MM.1S (cell line): ENCODE data around the gene ACIN1.

Experiments used
- DNase-seq: peaks from one replicate; pipeline ENCODE4 v3.0.0-alpha.2; 2015
- H2AFZ ChIP-seq: fragments of 300-600 bp; sonication (generic); 2 replicates; pipeline ENCODE4 v1.6.0; 2016; ENCODE audit warnings: antibody characterized with exemption, low read length
- H3F3A ChIP-seq: fragments of 300-600 bp; sonication (generic); 2 replicates; pipeline ENCODE4 v1.6.1; 2016; ENCODE audit warnings: mild to moderate bottlenecking, antibody characterized with exemption, low read length, moderate library complexity, mixed read lengths; ENCODE audit not compliant: insufficient read depth
- H3K27ac ChIP-seq: fragments of 300-600 bp; sonication (generic); 2 replicates; pipeline ENCODE4 v1.5.1; 2016; ENCODE audit warnings: mild to moderate bottlenecking, low read length
- H3K27me3 ChIP-seq: fragments of 300-600 bp; sonication (generic); replicated peaks from 2 replicates; pipeline ENCODE4 v1.6.0; 2016; ENCODE audit warnings: low read length; ENCODE audit not compliant: insufficient read depth
- H3K36me3 ChIP-seq: fragments of 300-600 bp; sonication (generic); replicated peaks from 2 replicates; pipeline ENCODE4 v1.6.1; 2016; ENCODE audit warnings: mild to moderate bottlenecking, low read length, mixed read lengths; ENCODE audit not compliant: insufficient read depth
- H3K4me1 ChIP-seq: fragments of 300-600 bp; sonication (generic); 2 replicates; pipeline ENCODE4 v1.6.1; 2016; ENCODE audit warnings: low read length, mixed read lengths
- H3K4me2 ChIP-seq: fragments of 300-600 bp; sonication (generic); 2 replicates; pipeline ENCODE4 v1.6.0; 2016; ENCODE audit warnings: low read depth, low read length
- H3K4me3 ChIP-seq: fragments of 300-600 bp; sonication (generic); 2 replicates; pipeline ENCODE4 v1.5.1; 2016; ENCODE audit warnings: low read length, mixed read lengths
- H3K79me2 ChIP-seq: fragments of 300-600 bp; sonication (generic); 2 replicates; pipeline ENCODE4 v1.6.1; 2016; ENCODE audit warnings: mixed run types, low read length, mixed read lengths
- H3K9ac ChIP-seq: fragments of 300-600 bp; sonication (generic); 2 replicates; pipeline ENCODE4 v1.6.1; 2016; ENCODE audit warnings: low read length, mixed read lengths
- H3K9me2 ChIP-seq: fragments of 300-600 bp; sonication (generic); replicated peaks from 2 replicates; pipeline ENCODE4 v1.6.1; 2016; ENCODE audit warnings: mild to moderate bottlenecking, low read length, mixed read lengths; ENCODE audit not compliant: insufficient read depth
- H3K9me3 ChIP-seq: fragments of 300-600 bp; sonication (generic); replicated peaks from 2 replicates; pipeline ENCODE4 v1.6.1; 2016; ENCODE audit warnings: mild to moderate bottlenecking, low read length, mixed read lengths; ENCODE audit not compliant: insufficient read depth
- H4K20me1 ChIP-seq: fragments of 300-600 bp; sonication (generic); 2 replicates; pipeline ENCODE4 v1.6.1; 2016; ENCODE audit warnings: mild to moderate bottlenecking, low read length, moderate library complexity, mixed read lengths; ENCODE audit not compliant: insufficient read depth
- CTCF ChIP-seq: fragments of 300-600 bp; sonication (generic); IDR thresholded peaks from 2 replicates; pipeline ENCODE4 v1.5.1; 2016; ENCODE audit warnings: antibody characterized with exemption, low read length, mixed read lengths
- EZH2 ChIP-seq: fragments of 300-600 bp; sonication (generic); optimal IDR thresholded peaks from 2 replicates; pipeline ENCODE3; 2017; ENCODE audit warnings: low read depth, mild to moderate bottlenecking, antibody characterized with exemption, low read length, mixed read lengths
- EZH2phosphoT487 ChIP-seq: fragments of 300-600 bp; sonication (generic); IDR thresholded peaks from 2 replicates; pipeline ENCODE4 v1.6.1; 2018; ENCODE audit warnings: antibody characterized with exemption, low read length

Gene ACIN1

DNA sequence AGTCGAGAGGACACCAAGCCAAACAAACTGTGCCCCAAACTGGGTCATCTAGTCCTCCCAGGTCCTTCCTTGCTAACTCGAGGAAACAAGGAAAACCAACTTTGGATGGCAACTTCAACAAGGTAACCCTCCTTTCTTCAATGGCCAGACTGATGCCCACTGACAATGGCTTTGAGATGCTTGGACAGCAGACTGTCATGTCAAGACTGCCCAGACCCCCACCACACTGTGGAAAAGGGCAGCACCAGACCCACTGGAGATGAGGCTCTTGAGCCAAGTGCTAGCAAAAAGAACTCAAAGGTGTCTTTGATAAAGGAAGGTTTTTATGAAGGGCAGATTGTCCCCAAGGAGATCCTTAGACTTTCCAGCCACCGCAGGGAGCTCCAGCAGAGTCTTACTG lies 28.6 kb downstream of the ACIN1 start:
- no peaks in the 10 kb centered on the region for H3K9me3 ChIP-seq
- no peaks in the 10 kb centered on the region for H3K4me1 ChIP-seq
- no peaks in the 10 kb centered on the region for H4K20me1 ChIP-seq
- H3K9me2 ChIP-seq = no peaks in the 10 kb centered on the region
- no peak overlapping the region for H3K4me3 ChIP-seq
- no peak overlapping the region for H3K4me2 ChIP-seq
- H3K79me2 ChIP-seq = peaks cover 26% of the 10 kb centered on the region
- no peaks in the 10 kb centered on the region for H3K36me3 ChIP-seq
- H3K27ac ChIP-seq = no peak overlapping the region
- no peak overlapping the region for H2AFZ ChIP-seq
- TF ChIP-seq EZH2phosphoT487 = no peak
- TF ChIP-seq EZH2 = no peak
- TF ChIP-seq CTCF = no peak
- H3F3A ChIP-seq = no peaks in the 10 kb centered on the region
- no peaks in the 10 kb centered on the region for H3K27me3 ChIP-seq
- H3K9ac ChIP-seq = no peak overlapping the region
- no peak for DNase-seq

DNA sequence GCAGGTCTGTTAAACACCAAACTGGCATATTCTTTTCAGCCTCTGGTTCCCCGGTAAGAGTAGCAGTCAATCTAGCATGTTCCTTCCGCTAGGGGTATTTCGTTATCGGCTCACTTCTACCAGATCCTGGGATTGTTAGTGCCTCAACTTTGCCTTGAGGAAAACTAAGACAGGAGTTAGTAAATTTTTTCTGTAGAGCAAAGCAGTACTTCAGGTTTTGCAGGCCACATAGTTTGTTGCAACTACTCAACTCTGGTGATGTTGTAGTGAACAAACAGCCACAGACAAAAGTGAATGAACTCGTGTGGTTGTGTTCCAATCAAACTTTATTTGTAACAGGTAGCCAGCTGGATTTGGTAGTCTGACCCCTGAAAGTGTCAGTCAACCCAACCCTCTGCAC lies 31.3 kb downstream of the ACIN1 start:
- Histone ChIP-seq H3K4me2 (no peak overlapping the region), H3K27ac (no peak overlapping the region), H4K20me1 (no peaks in the 10 kb centered on the region), H3K36me3 (no peaks in the 10 kb centered on the region), H3K27me3 (no peaks in the 10 kb centered on the region), H3K9ac (no peak overlapping the region), H2AFZ (no peak overlapping the region), H3K4me1 (no peaks in the 10 kb centered on the region), H3F3A (0 out of 2 replicates have a peak, but pooled peaks cover 5% of the 10 kb centered on the region), H3K4me3 (no peak overlapping the region), H3K9me3 (no peaks in the 10 kb centered on the region), H3K79me2 (peaks cover 12% of the 10 kb centered on the region), H3K9me2 (no peaks in the 10 kb centered on the region)
- TF ChIP-seq CTCF = no peak
- TF ChIP-seq EZH2phosphoT487 = no peak
- no peak for TF ChIP-seq EZH2
- no peak for DNase-seq

GRCh38 chr14:23062002-23062401 lies 32.9 kb downstream of the ACIN1 start:
- H2AFZ ChIP-seq = no peak overlapping the region
- no peaks in the 10 kb centered on the region for H3K27me3 ChIP-seq
- H3K4me2 ChIP-seq = no peak overlapping the region
- H3K4me3 ChIP-seq = no peak overlapping the region
- H3K9me3 ChIP-seq = no peaks in the 10 kb centered on the region
- H3K36me3 ChIP-seq = no peaks in the 10 kb centered on the region
- no peaks in the 10 kb centered on the region for H3K4me1 ChIP-seq
- 0 out of 2 replicates have a peak, but pooled peaks cover 10% of the 10 kb centered on the region for H3F3A ChIP-seq
- no peaks in the 10 kb centered on the region for H3K9me2 ChIP-seq
- no peaks in the 10 kb centered on the region for H4K20me1 ChIP-seq
- DNase-seq = no peak
- no peak overlapping the region for H3K27ac ChIP-seq
- no peak overlapping the region for H3K9ac ChIP-seq
- no peaks in the 10 kb centered on the region for H3K79me2 ChIP-seq
- TF ChIP-seq EZH2phosphoT487 = no peak
- no peak for TF ChIP-seq CTCF
- no peak for TF ChIP-seq EZH2
